Thyroid gland (tissue), 4 donors: ENCODE results near the gene AP3B1. TPM values are rescaled to one million over a fixed set of nuclear protein-coding genes. Genes with fewer than 3 reads are reported as not detected.

Source experiments
- DNase-seq, 2 donors: peaks; one replicate each; pipeline ENCODE4 v3.0.0-alpha.2; 2019
- H3K27ac ChIP-seq, 3 donors: fragments of 200-600 bp; sonication (generic); 1 replicate in 2 of 3; 2 replicates in 1 of 3; pipeline ENCODE4 v1.5.1; 2016 to 2019; ENCODE audit warnings: mild to moderate bottlenecking in 1 of 3, moderate library complexity in 1 of 3
- H3K27me3 ChIP-seq: fragments of 200-600 bp; sonication (generic); one replicate; pipeline ENCODE4 v1.5.1; 2019
- H3K36me3 ChIP-seq, 2 donors: fragments of 200-600 bp; sonication (generic); one replicate each; pipeline ENCODE4 v1.5.1; 2016 to 2019
- H3K4me1 ChIP-seq, 2 donors: fragments of 200-600 bp; sonication (generic); one replicate each; pipeline ENCODE4 v1.5.1; 2017 to 2019
- H3K4me3 ChIP-seq, 3 donors: fragments of 200-600 bp; sonication (generic); replicated peaks in 1 of 3; 1 replicate in 2 of 3; 2 replicates in 1 of 3; pipeline ENCODE4 v1.5.1; 2016; ENCODE audit warnings: mild to moderate bottlenecking in 1 of 3
- H3K9me3 ChIP-seq: fragments of 200-600 bp; sonication (generic); one replicate; pipeline ENCODE4 v1.5.1; 2017
- CTCF ChIP-seq, 6 experiments: fragments of 200-600 bp in 3 of 6; fragments of 450-650 bp in 3 of 6; sonication (generic) in 3 of 6; IDR thresholded peaks; one replicate each; pipeline ENCODE4 v1.5.1; 2016 to 2019; ENCODE audit warnings: antibody characterized with exemption in 6 of 6, mild to moderate bottlenecking in 2 of 6, inconsistent platforms in 1 of 6, moderate library complexity in 1 of 6
- POLR2A ChIP-seq, 2 donors: fragments of 450-650 bp; IDR thresholded peaks; one replicate each; pipeline ENCODE4 v1.6.1; 2017; ENCODE audit warnings: antibody characterized with exemption in 2 of 2, mild to moderate bottlenecking in 2 of 2, moderate library complexity in 1 of 2
- WGBS, 2 donors: methylation state at CpG; one replicate each; pipeline ENCODE4 v1.1.5; 2017; 5-methylcytosine and 5-hydroxymethylcytosine counted together
- intact Hi-C: fragments of 100-400 bp; cut with DNase I; formaldehyde crosslinking; loops from one replicate; pipeline ENCODE4 v1.15.1; 2023
- total RNA-seq, 4 donors: library from RNA; depleted of rRNA; stranded (reverse); fragments of >200 nt; gene quantifications; one replicate each; pipeline ENCODE4 v1.2.3, GENCODE V29; 2016

The AP3B1 gene
- total RNA-seq, 4 donors from 2014 or later, result 60.9 to 86.6 (median 72.2) TPM

- TF ChIP-seq CTCF (IDR thresholded peaks at IDR 0.05) (no peak), POLR2A (IDR thresholded peaks at IDR 0.05) (no peak)
- H3K4me1 ChIP-seq, result peaks cover 10 to 15% of the 10 kb centered on the region in 2 donors
- H3K27ac ChIP-seq, result no peak overlapping the region
- intact Hi-C loops, result no loop called here
- DNase-seq, result no peak
- no peak overlapping the region for H3K4me3 ChIP-seq
- WGBS, 2 donors, result 97% methylated on average over 1 of the region's 1 CpG
- H3K27me3 ChIP-seq, result no peaks in the 10 kb centered on the region
- H3K36me3 ChIP-seq, result no peaks in the 10 kb centered on the region
- H3K9me3 ChIP-seq, result no peaks in the 10 kb centered on the region
Measured at GRCh38 chr5:78277715-78278114, 16.8 kb downstream of the AP3B1 start.

GRCh38 chr5:78275998-78276543, 18.4 kb downstream of the AP3B1 start:
- no peak overlapping the region for H3K27ac ChIP-seq
- DNase-seq, result no peak
- peaks cover 10 to 15% of the 10 kb centered on the region in 2 donors for H3K4me1 ChIP-seq
- H3K4me3 ChIP-seq, result no peak overlapping the region
- H3K27me3 ChIP-seq, result no peaks in the 10 kb centered on the region
- H3K9me3 ChIP-seq, result no peaks in the 10 kb centered on the region
- TF ChIP-seq CTCF (IDR thresholded peaks at IDR 0.05) (no peak), POLR2A (IDR thresholded peaks at IDR 0.05) (no peak)
- intact Hi-C loops, result no loop called here
- H3K36me3 ChIP-seq, result no peaks in the 10 kb centered on the region

- DNase-seq, result no peak
- Histone ChIP-seq H3K9me3 (no peaks in the 10 kb centered on the region), H3K27me3 (no peaks in the 10 kb centered on the region), H3K4me3 (no peak overlapping the region), H3K4me1 (peaks cover 9 to 10% of the 10 kb centered on the region in 2 donors), H3K36me3 (no peaks in the 10 kb centered on the region), H3K27ac (no peak overlapping the region)
- TF ChIP-seq POLR2A (IDR thresholded peaks at IDR 0.05) (no peak), CTCF (IDR thresholded peaks at IDR 0.05) (no peak)
- intact Hi-C loops, result no loop called here
- WGBS, 2 donors, result 95 to 97% methylated on average over 1 of the region's 1 CpG
Measured at GRCh38 chr5:78274540-78275197, 19.8 kb downstream of the AP3B1 start.

- Histone ChIP-seq H3K9me3 (no peaks in the 10 kb centered on the region), H3K36me3 (no peaks in the 10 kb centered on the region), H3K4me1 (peaks cover 16% of the 10 kb centered on the region in 2 donors), H3K27ac (no peak overlapping the region), H3K27me3 (no peaks in the 10 kb centered on the region), H3K4me3 (no peak overlapping the region)
- TF ChIP-seq POLR2A (IDR thresholded peaks at IDR 0.05) (no peak), CTCF (IDR thresholded peaks at IDR 0.05) (no peak)
- WGBS, 2 donors, result 51 to 63% methylated on average over 1 of the region's 1 CpG
- intact Hi-C loops, result no loop called here
- DNase-seq, result peak; percentile 15 to 44
Measured at GRCh38 chr5:78273436-78273835, 21.1 kb downstream of the AP3B1 start.

- Histone ChIP-seq H3K27me3 (no peaks in the 10 kb centered on the region), H3K4me1 (peaks cover 16% of the 10 kb centered on the region in 2 donors), H3K36me3 (no peaks in the 10 kb centered on the region), H3K9me3 (no peaks in the 10 kb centered on the region), H3K27ac (no peak overlapping the region), H3K4me3 (no peak overlapping the region)
- DNase-seq, result no peak
- no peak for TF ChIP-seq POLR2A (IDR thresholded peaks at IDR 0.05)
- TF ChIP-seq CTCF (IDR thresholded peaks at IDR 0.05), result no peak
- 94% methylated on average over 4 of the region's 4 CpGs for WGBS, 2 donors
- intact Hi-C loops, result no loop called here
Measured at GRCh38 chr5:78271766-78272165, 22.7 kb downstream of the AP3B1 start.
